MV-4-11 (cell line): ENCODE measurements around the gene ZNF628.

Experiments used
- DNase-seq: peaks from one replicate; lab custom pipeline; 2025; lab: John Stamatoyannopoulos, UW

Gene ZNF628

GRCh38 chr19:55497763-55498162, 21.3 kb downstream of the ZNF628 start:
- DNase-seq = no peak

- DNase-seq = no peak
Measured at GRCh38 chr19:55498246-55498840, 21.9 kb downstream of the ZNF628 start.

- DNase-seq = no peak
Measured at GRCh38 chr19:55500368-55500952, 24.0 kb downstream of the ZNF628 start.

GRCh38 chr19:55502197-55502952, 26.0 kb downstream of the ZNF628 start:
- no peak for DNase-seq

GRCh38 chr19:55503157-55503501, 26.7 kb downstream of the ZNF628 start:
- no peak for DNase-seq

GRCh38 chr19:55503502-55504251, 27.3 kb downstream of the ZNF628 start:
- peak; percentile 91 for DNase-seq

- DNase-seq = no peak
Measured at GRCh38 chr19:55504252-55504603, 27.8 kb downstream of the ZNF628 start.

GRCh38 chr19:55504981-55505380, 28.6 kb downstream of the ZNF628 start:
- no peak for DNase-seq

GRCh38 chr19:55508120-55508519, 31.7 kb downstream of the ZNF628 start:
- DNase-seq = no peak

GRCh38 chr19:55516878-55517620, 40.6 kb downstream of the ZNF628 start:
- DNase-seq = peak; percentile 90

- DNase-seq = no peak
Measured at GRCh38 chr19:55519451-55520311, 43.3 kb downstream of the ZNF628 start.

GRCh38 chr19:55520691-55521292, 44.4 kb downstream of the ZNF628 start:
- no peak for DNase-seq

GRCh38 chr19:55525289-55526101, 49.1 kb downstream of the ZNF628 start:
- DNase-seq = no peak

GRCh38 chr19:55526216-55527196, 50.1 kb downstream of the ZNF628 start:
- peak; percentile 30 for DNase-seq

GRCh38 chr19:55527197-55528029, 51.0 kb downstream of the ZNF628 start:
- no peak for DNase-seq

GRCh38 chr19:55528030-55528803, 51.8 kb downstream of the ZNF628 start:
- DNase-seq = no peak
